GM23248 (cell line): Measurements from ENCODE around the gene FETUB. TPM values are rescaled to one million over a fixed set of nuclear protein-coding genes. Genes with fewer than 3 reads are reported as not detected.
A peak's percentile ranks its signal among the peaks of the same experiment; 100 is the strongest.

ENCODE experiments used
- DNase-seq: peaks from one replicate; pipeline ENCODE4 v3.0.0-alpha.2; 2015
- H2AFZ ChIP-seq: fragments of 200-600 bp; sonication (generic); 2 replicates; pipeline ENCODE4 v1.6.1; 2016; ENCODE audit warnings: antibody characterized with exemption
- H3F3A ChIP-seq: fragments of 200-600 bp; sonication (generic); 2 replicates; pipeline ENCODE4 v1.6.1; 2016; ENCODE audit warnings: mild to moderate bottlenecking, antibody characterized with exemption, mixed run types; ENCODE audit not compliant: insufficient read depth
- H3K27ac ChIP-seq: fragments of 200-600 bp; sonication (generic); 2 replicates; pipeline ENCODE4 v1.5.1; 2016; ENCODE audit warnings: mild to moderate bottlenecking
- H3K27me3 ChIP-seq: fragments of 200-600 bp; sonication (generic); replicated peaks from 2 replicates; pipeline ENCODE4 v1.6.1; 2016; ENCODE audit warnings: mild to moderate bottlenecking; ENCODE audit not compliant: insufficient read depth
- H3K36me3 ChIP-seq: fragments of 200-600 bp; sonication (generic); 2 replicates; pipeline ENCODE4 v1.6.1; 2016; ENCODE audit warnings: low read depth, mild to moderate bottlenecking
- H3K4me1 ChIP-seq: fragments of 200-600 bp; sonication (generic); 2 replicates; pipeline ENCODE4 v1.6.1; 2016; ENCODE audit warnings: mild to moderate bottlenecking; ENCODE audit not compliant: insufficient read depth
- H3K4me2 ChIP-seq: fragments of 200-600 bp; sonication (generic); one replicate; pipeline ENCODE4 v1.6.1; 2016; ENCODE audit warnings: mild to moderate bottlenecking; ENCODE audit not compliant: unreplicated experiment
- H3K4me3 ChIP-seq: fragments of 200-600 bp; sonication (generic); 2 replicates; pipeline ENCODE4 v1.5.1; 2016; ENCODE audit warnings: mild to moderate bottlenecking
- H3K79me2 ChIP-seq: fragments of 200-600 bp; sonication (generic); 2 replicates; pipeline ENCODE4 v1.6.1; 2016; ENCODE audit warnings: mild to moderate bottlenecking; ENCODE audit not compliant: insufficient read depth
- H3K9ac ChIP-seq: fragments of 200-600 bp; sonication (generic); 2 replicates; pipeline ENCODE4 v1.6.1; 2016; ENCODE audit warnings: mild to moderate bottlenecking
- H3K9me2 ChIP-seq: fragments of 200-600 bp; sonication (generic); 2 replicates; pipeline ENCODE4 v1.6.1; 2016; ENCODE audit warnings: mixed run types, mild to moderate bottlenecking, moderate library complexity; ENCODE audit not compliant: insufficient read depth
- H3K9me3 ChIP-seq: fragments of 200-600 bp; sonication (generic); one replicate; pipeline ENCODE4 v1.6.1; 2017; ENCODE audit warnings: low read depth
- H4K20me1 ChIP-seq: fragments of 200-600 bp; sonication (generic); 2 replicates; pipeline ENCODE4 v1.6.0; 2016; ENCODE audit not compliant: insufficient read depth
- EZH2 ChIP-seq: fragments of 200-600 bp; sonication (generic); IDR thresholded peaks from 2 replicates; pipeline ENCODE4 v1.6.1; 2018; ENCODE audit warnings: antibody characterized with exemption, mild to moderate bottlenecking; ENCODE audit not compliant: insufficient read depth, poor library complexity, severe bottlenecking
- EZH2phosphoT487 ChIP-seq: fragments of 200-600 bp; sonication (generic); IDR thresholded peaks from 2 replicates; pipeline ENCODE4 v1.6.1; 2018; ENCODE audit warnings: antibody characterized with exemption, moderate library complexity, mild to moderate bottlenecking, low read depth; ENCODE audit not compliant: insufficient read depth
- WGBS, 2 experiments: methylation state at CpG; one replicate each; pipeline ENCODE4 v1.1.6; 2015 to 2017; ENCODE audit warnings: low lambda C conversion rate in 2 of 2, low coverage in 1 of 2; ENCODE audit errors: missing lambda C conversion rate in 2 of 2; 5-methylcytosine and 5-hydroxymethylcytosine counted together
- in situ Hi-C: fragments of 300-500 bp; cut with MboI; formaldehyde crosslinking; loops from 2 replicates; pipeline ENCODE4 v1.15.0; 2020
- polyA plus RNA-seq: library from polyadenylated mRNA; unstranded; fragments of >200 nt; fragmentation: Nextera tagmentation; extraction: Ambion mirVana; gene quantifications from 2 replicates; pipeline ENCODE4 v1.2.1, GENCODE V29; 2016
- total RNA-seq: library from RNA; depleted of rRNA; stranded (reverse); fragments of >200 nt; shearing (Covaris generic); gene quantifications from 2 replicates; pipeline ENCODE4 v1.2.3, GENCODE V29; 2014; rRNA removed

The FETUB gene, protein sequence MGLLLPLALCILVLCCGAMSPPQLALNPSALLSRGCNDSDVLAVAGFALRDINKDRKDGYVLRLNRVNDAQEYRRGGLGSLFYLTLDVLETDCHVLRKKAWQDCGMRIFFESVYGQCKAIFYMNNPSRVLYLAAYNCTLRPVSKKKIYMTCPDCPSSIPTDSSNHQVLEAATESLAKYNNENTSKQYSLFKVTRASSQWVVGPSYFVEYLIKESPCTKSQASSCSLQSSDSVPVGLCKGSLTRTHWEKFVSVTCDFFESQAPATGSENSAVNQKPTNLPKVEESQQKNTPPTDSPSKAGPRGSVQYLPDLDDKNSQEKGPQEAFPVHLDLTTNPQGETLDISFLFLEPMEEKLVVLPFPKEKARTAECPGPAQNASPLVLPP
- total RNA-seq: not detected in 2 replicates
- polyA plus RNA-seq: not detected in 2 replicates

DNA sequence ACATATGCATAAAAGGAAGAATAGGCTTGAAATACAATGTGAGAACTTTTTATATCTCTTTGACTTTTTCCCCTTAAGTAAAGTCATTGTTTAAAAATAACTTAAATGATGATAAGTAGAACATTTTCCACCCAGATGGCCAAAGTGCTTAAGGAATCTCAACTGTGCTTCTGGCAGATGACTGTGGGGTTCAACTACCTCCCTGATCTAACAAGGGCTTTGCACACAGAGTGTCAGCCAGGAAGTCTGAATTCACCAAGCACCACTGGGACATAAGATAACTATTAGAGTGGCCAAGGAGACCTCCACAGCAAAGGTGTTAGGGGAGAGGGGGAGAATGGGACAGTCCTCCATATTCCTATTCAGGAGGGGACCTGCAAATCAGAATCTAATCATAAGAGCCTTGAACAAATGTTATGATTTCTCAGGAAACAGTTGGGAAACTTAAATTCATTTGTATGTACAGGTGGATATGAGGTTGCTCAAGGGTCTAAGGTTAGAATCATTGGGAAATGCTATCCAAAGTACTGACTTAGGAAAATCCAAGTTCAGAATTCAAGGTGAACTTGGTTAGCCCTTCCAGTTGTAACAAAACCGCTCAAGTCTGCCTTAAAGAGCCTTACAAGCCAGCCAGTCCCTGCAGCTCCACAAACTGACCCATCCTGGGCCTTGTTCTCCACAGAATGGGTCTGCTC lies at the start of gene FETUB:
Gene FETUB (plus strand): TSS at position 622 of the 695 bp plus-strand sequence. CDS start 62 bp downstream, at position 684.
- H3K4me2 ChIP-seq: peak within 1 kb of the TSS; percentile 40
- DNase-seq: no peak
- WGBS, 2 experiments: 30 to 53% methylated on average over 1 of the region's 1 CpG

DNA sequence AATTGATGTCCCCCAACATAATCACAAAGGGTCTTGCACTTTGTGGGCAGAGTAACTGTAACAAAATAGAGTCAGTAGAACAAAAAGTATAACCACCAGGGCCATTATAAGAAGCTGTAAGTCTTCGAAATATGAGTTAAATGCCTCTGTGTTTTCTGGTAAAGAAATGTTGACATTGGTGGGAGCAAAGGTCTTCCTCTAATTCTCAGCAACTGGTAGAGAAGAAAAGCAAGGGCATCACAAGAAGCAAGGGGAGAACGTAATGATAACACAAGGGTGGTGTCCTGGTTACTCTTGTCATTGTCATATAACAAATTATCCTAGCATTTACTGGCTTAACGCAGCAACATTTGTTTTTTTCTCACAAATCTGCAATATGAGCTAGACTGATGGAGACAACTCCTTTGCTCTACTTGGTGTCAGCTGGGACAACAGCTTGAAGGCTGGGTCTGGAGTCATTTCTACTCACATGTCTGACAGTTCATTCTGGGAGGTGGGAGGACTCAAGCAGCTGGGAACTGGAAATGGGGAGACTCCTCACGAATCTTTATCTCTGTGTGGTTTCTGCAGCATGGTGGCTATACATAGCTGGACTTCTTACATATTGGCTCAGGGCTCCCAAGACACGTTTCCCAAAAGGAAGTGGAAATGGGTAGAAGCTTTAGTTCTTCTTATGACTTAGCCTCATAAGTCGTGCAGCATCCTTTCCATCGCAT lies 49.5 kb upstream of the FETUB start:
- Histone ChIP-seq H3K36me3 (peaks cover 1% of the 10 kb centered on the region), H3K27me3 (no peaks in the 10 kb centered on the region), H3K4me1 (0 out of 2 replicates have a peak, but pooled peaks cover 9% of the 10 kb centered on the region), H3F3A (peaks cover 20% of the 10 kb centered on the region; the same call in 1 of the 2 replicates), H3K27ac (no peak overlapping the region), H3K9me3 (no peaks in the 10 kb centered on the region), H3K4me2 (no peak overlapping the region), H3K9me2 (no peaks in the 10 kb centered on the region), H3K4me3 (no peak overlapping the region), H3K9ac (no peak overlapping the region), H4K20me1 (no peaks in the 10 kb centered on the region), H2AFZ (no peak overlapping the region), H3K79me2 (no peaks in the 10 kb centered on the region)
- in situ Hi-C loops: no loop called here
- 83 to 85% methylated on average over 7 of the region's 7 CpGs for WGBS, 2 experiments
- TF ChIP-seq EZH2: no peak
- TF ChIP-seq EZH2phosphoT487: no peak
- no peak for DNase-seq

More for the DNA sequence above, at the start of gene FETUB:
- Histone ChIP-seq H3K9ac (no peak within 1 kb of the TSS), H4K20me1 (no peaks in the 10 kb centered on the region), H3K79me2 (no peaks in the 10 kb centered on the region), H3K36me3 (no peaks in the 10 kb centered on the region), H3K4me3 (no peak within 1 kb of the TSS), H3K27ac (no peak within 1 kb of the TSS), H3F3A (0 out of 2 replicates have a peak, but pooled peaks cover 10% of the 10 kb centered on the region), H3K9me3 (no peaks in the 10 kb centered on the region), H3K9me2 (no peaks in the 10 kb centered on the region), H3K4me1 (no peaks in the 10 kb centered on the region), H3K27me3 (peaks cover 50% of the 10 kb centered on the region), H2AFZ (peak within 1 kb of the TSS; percentile 23; the same call in 1 of the 2 replicates)
- in situ Hi-C loops: no loop called here
- no peak for TF ChIP-seq EZH2
- TF ChIP-seq EZH2phosphoT487: no peak

DNA sequence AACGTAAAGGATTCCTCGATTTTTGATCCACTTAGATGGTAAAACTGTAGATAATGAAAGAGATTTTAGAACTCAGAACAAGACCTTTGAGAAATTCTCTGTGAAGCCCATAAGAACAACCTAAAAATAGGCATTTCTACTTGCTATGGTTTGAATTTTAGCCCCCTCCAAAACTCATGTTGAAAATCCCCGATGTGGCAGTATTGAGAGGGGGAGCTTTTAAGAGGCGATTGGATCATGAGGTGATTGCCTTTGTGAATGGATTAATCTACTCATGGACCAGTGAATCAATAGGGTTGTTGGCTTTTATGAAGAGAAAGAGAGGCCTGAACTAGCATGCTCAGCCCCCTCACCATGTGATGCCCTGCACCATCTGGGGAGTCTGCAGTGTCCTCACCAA lies 47.5 kb upstream of the FETUB start:
- Histone ChIP-seq H3K27ac (no peak overlapping the region), H3K9me2 (no peaks in the 10 kb centered on the region), H3K9ac (no peak overlapping the region), H3K4me1 (peaks cover 9% of the 10 kb centered on the region; the same call in 1 of the 2 replicates), H3K27me3 (no peaks in the 10 kb centered on the region), H3K36me3 (no peaks in the 10 kb centered on the region), H4K20me1 (no peaks in the 10 kb centered on the region), H3K4me2 (no peak overlapping the region), H3K4me3 (no peak overlapping the region), H3K9me3 (no peaks in the 10 kb centered on the region), H3F3A (peaks cover 25% of the 10 kb centered on the region; the same call in 1 of the 2 replicates), H2AFZ (no peak overlapping the region), H3K79me2 (no peaks in the 10 kb centered on the region)
- DNase-seq: no peak
- WGBS, 2 experiments: 84 to 88% methylated on average over 4 of the region's 4 CpGs
- in situ Hi-C loops: no loop called here
- TF ChIP-seq EZH2: no peak
- no peak for TF ChIP-seq EZH2phosphoT487

DNA sequence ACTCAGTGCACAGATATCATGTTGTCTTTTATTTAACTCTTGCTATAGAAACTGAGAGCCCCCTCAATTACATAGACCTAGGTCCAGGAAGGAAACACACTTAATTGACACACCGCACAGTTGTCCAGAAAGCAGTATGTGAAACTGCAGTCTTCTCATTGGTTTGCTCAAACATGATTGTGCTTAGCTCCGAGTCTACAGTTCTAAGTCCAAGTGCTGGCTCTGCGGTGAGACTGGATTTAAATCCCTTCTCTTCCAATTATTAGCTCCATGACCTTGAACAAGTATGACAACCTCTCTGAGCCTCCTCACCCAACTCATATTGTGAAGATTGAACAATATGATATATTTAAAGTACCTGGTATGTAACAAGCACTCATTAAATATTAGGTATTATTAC lies 46.3 kb upstream of the FETUB start:
- H4K20me1 ChIP-seq: no peaks in the 10 kb centered on the region
- H3K79me2 ChIP-seq: no peaks in the 10 kb centered on the region
- no peak overlapping the region for H3K9ac ChIP-seq
- TF ChIP-seq EZH2 (no peak), EZH2phosphoT487 (no peak)
- H3F3A ChIP-seq: peaks cover 21% of the 10 kb centered on the region; the same call in 1 of the 2 replicates
- no peak overlapping the region for H3K4me3 ChIP-seq
- no peaks in the 10 kb centered on the region for H3K9me2 ChIP-seq
- H3K27ac ChIP-seq: no peak overlapping the region
- H3K9me3 ChIP-seq: no peaks in the 10 kb centered on the region
- no peak for DNase-seq
- in situ Hi-C loops: no loop called here
- no peak overlapping the region for H2AFZ ChIP-seq
- no peaks in the 10 kb centered on the region for H3K27me3 ChIP-seq
- WGBS, 2 experiments: 82 to 92% methylated on average over 3 of the region's 3 CpGs
- H3K36me3 ChIP-seq: no peaks in the 10 kb centered on the region
- H3K4me2 ChIP-seq: no peak overlapping the region
- H3K4me1 ChIP-seq: peaks cover 9% of the 10 kb centered on the region; the same call in 1 of the 2 replicates
